PC-9 (cell line): ENCODE measurements around the gene CACNA1A. TPM values are rescaled to one million over a fixed set of nuclear protein-coding genes. Genes with fewer than 3 reads are reported as not detected.
A peak's percentile ranks its signal among the peaks of the same experiment; 100 is the strongest.

Experiments
- Bru-seq: library from RNA; stranded (reverse); fragments of 400-500 nt; gene quantifications from one replicate; lab custom pipeline; 2021; lab: Mats Ljungman, UMichigan
- BruChase-seq, 2 experiments: library from RNA; stranded (reverse); fragments of 400-500 nt; gene quantifications; one replicate each; lab custom pipeline; 2021; lab: Mats Ljungman, UMichigan
- BruUV-seq: library from RNA; stranded (reverse); fragments of 400-500 nt; replicated peaks from 2 replicates; lab custom pipeline; 2021; lab: Mats Ljungman, UMichigan
- CTCF ChIA-PET: fragments of 300-600 bp; sonication (Branson Sonifier 250); formaldehyde crosslinking; loops from one replicate; lab custom pipeline; 2022; ENCODE audit warnings: antibody characterized with exemption; lab: Charles Lee
- POLR2A ChIA-PET: fragments of 300-600 bp; sonication (Branson Sonifier 250); formaldehyde crosslinking; loops from one replicate; lab custom pipeline; 2022; ENCODE audit warnings: antibody characterized with exemption; ENCODE audit not compliant: unreplicated experiment; lab: Charles Lee
- DNase-seq, 2 experiments: peaks; one replicate each; pipeline versions ENCODE4 v3.0.0 to v3.0.0-alpha.2; 2015 to 2022; ENCODE audit warnings: mixed read lengths in 1 of 2
- H2AFZ ChIP-seq: fragments of 200-600 bp; sonication (generic); 2 replicates; pipeline ENCODE4 v1.8.1; 2017; ENCODE audit warnings: antibody characterized with exemption
- H3F3A ChIP-seq: fragments of 200-600 bp; sonication (generic); 2 replicates; pipeline ENCODE4 v1.8.1; 2017; ENCODE audit warnings: antibody characterized with exemption, mild to moderate bottlenecking, low read depth; ENCODE audit not compliant: insufficient read depth
- H3K27ac ChIP-seq: fragments of 200-600 bp; sonication (generic); 2 replicates; pipeline ENCODE4 v1.6.1; 2016; ENCODE audit warnings: mixed run types
- H3K27me3 ChIP-seq: fragments of 200-600 bp; sonication (generic); 2 replicates; pipeline ENCODE4 v1.6.1; 2016; ENCODE audit warnings: low read depth, mixed run types; ENCODE audit not compliant: insufficient read depth
- H3K36me3 ChIP-seq: fragments of 200-600 bp; sonication (generic); 2 replicates; pipeline ENCODE4 v1.6.1; 2016; ENCODE audit warnings: low read depth, mixed run types
- H3K4me1 ChIP-seq: fragments of 200-600 bp; sonication (generic); replicated peaks from 2 replicates; pipeline ENCODE4 v1.6.1; 2016; ENCODE audit warnings: mixed run types; ENCODE audit not compliant: insufficient read depth
- H3K4me2 ChIP-seq: fragments of 200-600 bp; sonication (generic); 2 replicates; pipeline ENCODE4 v1.6.1; 2017; ENCODE audit warnings: mixed run types
- H3K4me3 ChIP-seq: fragments of 200-600 bp; sonication (generic); 2 replicates; pipeline ENCODE4 v1.6.1; 2016; ENCODE audit warnings: mixed run types
- H3K79me2 ChIP-seq: fragments of 200-600 bp; sonication (generic); 2 replicates; pipeline ENCODE4 v1.6.1; 2017; ENCODE audit warnings: low read depth, mixed run types
- H3K9me2 ChIP-seq: fragments of 200-600 bp; sonication (generic); 2 replicates; pipeline ENCODE4 v1.8.1; 2017; ENCODE audit warnings: mild to moderate bottlenecking; ENCODE audit not compliant: insufficient read depth
- H3K9me3 ChIP-seq: fragments of 200-600 bp; sonication (generic); 2 replicates; pipeline ENCODE4 v1.8.1; 2016; ENCODE audit warnings: low read depth; ENCODE audit not compliant: insufficient read depth
- H4K20me1 ChIP-seq: fragments of 200-600 bp; sonication (generic); 2 replicates; pipeline ENCODE4 v1.8.1; 2017; ENCODE audit not compliant: insufficient read depth
- EZH2 ChIP-seq: fragments of 200-600 bp; sonication (generic); IDR thresholded peaks from 2 replicates; pipeline ENCODE4 v1.8.0; 2017; ENCODE audit warnings: antibody characterized with exemption, low read depth
- intact Hi-C: fragments of 100-400 bp; cut with micrococcal nuclease; formaldehyde crosslinking; loops from one replicate; pipeline ENCODE4 v1.10.0; 2022; ENCODE audit not compliant: unreplicated experiment
- long read RNA-seq: library from polyadenylated mRNA; stranded (forward); transcript quantifications from one replicate; pipeline ENCODE4 v2.0.0, GENCODE V29; 2022
- total RNA-seq: library from RNA; stranded (reverse); gene quantifications from 2 replicates; pipeline ENCODE4 v1.2.3, GENCODE V29; 2021
- TF ChIP-seq, protein P1 (sequence below): fragments of 200-600 bp; sonication (generic); conservative IDR thresholded peaks from 2 replicates; pipeline ENCODE4 v1.6.1; 2017; ENCODE audit warnings: mixed run types, antibody characterized with exemption, mild to moderate bottlenecking, moderate library complexity

Gene CACNA1A
- total RNA-seq = 0.35 and 0.38 TPM in 2 replicates
- percentile 2 among the genes with signal in this experiment for Bru-seq, nascent RNA
- BruChase-seq, experiment 1, labeled RNA remaining after a 2-hour chase = percentile 2 among the genes with signal in this experiment
- BruChase-seq, experiment 2, labeled RNA remaining after a 6-hour chase = percentile 1 among the genes with signal in this experiment
- long read RNA-seq, partial matches to known transcripts = 0 of 1 reads
- long read RNA-seq, other reads (novel, unspliced or antisense) = 1 of 1 reads

DNA sequence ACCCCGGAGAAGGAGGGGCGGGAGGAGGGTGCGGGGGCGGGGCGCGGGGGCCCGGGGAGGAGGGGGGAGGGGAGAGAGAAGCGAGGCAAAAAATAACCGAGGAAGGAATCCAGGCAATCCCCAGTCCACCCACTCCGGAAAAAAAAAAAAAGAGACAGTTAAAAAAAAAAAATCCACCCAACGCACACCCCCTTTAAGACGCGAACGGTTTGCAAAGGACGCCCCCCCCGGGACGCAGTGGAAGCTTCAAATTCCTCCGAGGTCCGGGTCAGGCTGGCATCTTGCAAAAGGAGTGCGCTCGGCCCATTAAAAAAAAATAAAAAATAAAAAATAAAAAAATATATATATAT lies at the start of gene CACNA1A:
CACNA1A (minus strand) TSS at position 9 of the 350 bp plus-strand sequence. CDS start 255 bp downstream, outside the sequence.
- H3K4me3 ChIP-seq = no peak within 1 kb of the TSS
- no peaks in the 10 kb centered on the region for H3K4me1 ChIP-seq
- H3K4me2 ChIP-seq = no peak within 1 kb of the TSS
- H3K79me2 ChIP-seq = no peaks in the 10 kb centered on the region
- no peaks in the 10 kb centered on the region for H4K20me1 ChIP-seq
- BruUV-seq = no TSS peak
- intact Hi-C loops = no loop called here
- TF ChIP-seq EZH2 = no peak
- TF ChIP-seq, protein P1, sequence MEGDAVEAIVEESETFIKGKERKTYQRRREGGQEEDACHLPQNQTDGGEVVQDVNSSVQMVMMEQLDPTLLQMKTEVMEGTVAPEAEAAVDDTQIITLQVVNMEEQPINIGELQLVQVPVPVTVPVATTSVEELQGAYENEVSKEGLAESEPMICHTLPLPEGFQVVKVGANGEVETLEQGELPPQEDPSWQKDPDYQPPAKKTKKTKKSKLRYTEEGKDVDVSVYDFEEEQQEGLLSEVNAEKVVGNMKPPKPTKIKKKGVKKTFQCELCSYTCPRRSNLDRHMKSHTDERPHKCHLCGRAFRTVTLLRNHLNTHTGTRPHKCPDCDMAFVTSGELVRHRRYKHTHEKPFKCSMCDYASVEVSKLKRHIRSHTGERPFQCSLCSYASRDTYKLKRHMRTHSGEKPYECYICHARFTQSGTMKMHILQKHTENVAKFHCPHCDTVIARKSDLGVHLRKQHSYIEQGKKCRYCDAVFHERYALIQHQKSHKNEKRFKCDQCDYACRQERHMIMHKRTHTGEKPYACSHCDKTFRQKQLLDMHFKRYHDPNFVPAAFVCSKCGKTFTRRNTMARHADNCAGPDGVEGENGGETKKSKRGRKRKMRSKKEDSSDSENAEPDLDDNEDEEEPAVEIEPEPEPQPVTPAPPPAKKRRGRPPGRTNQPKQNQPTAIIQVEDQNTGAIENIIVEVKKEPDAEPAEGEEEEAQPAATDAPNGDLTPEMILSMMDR = no peak
- H3F3A ChIP-seq = no peaks in the 10 kb centered on the region
- no peaks in the 10 kb centered on the region for H3K9me3 ChIP-seq
- no peak for DNase-seq
- POLR2A ChIA-PET = no interaction called here
- no peak within 1 kb of the TSS for H2AFZ ChIP-seq
- no peaks in the 10 kb centered on the region for H3K9me2 ChIP-seq
- H3K27me3 ChIP-seq = peaks cover 78% of the 10 kb centered on the region
- no peak within 1 kb of the TSS for H3K27ac ChIP-seq
- no peaks in the 10 kb centered on the region for H3K36me3 ChIP-seq
- CTCF ChIA-PET = no interaction called here

DNA sequence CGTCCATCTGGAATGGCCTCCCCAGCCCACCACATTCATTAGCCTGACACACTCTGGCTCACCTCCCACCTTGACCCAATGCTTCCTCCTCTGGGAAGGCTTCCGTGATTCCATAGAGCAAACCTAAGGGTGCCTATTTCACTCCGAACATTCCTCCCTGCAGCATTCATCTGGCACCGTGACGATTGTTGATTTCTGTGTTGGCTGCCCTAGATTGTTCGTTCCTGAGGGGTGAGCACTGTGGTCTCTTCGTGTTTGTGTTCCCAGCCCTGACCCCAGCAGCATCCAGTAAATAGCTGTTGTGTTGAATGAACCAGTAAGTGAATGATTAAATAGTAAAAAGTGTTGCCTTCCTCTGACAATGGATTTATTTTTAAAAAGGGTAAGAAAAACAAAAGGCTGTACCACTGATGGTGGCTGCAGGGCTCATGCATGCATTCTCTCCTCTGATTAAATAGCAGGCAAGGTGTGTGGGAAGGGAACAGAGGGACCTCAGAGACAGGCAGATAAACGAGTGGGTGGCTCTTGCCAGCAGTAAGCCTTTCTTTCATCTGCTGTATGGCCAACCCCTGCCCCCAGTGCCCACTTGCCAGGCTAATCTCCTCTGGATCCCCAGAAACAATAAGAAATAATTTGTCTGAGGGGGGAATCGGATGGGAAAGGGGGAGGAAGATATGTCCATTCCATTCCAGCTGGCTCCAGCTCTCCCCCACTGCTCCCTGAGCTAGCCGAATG lies 48.4 kb upstream of the CACNA1A start:
- H3K9me3 ChIP-seq = no peaks in the 10 kb centered on the region
- no peaks in the 10 kb centered on the region for H3K9me2 ChIP-seq
- H3K27me3 ChIP-seq = peaks cover 80% of the 10 kb centered on the region
- H3K27ac ChIP-seq = no peak overlapping the region
- CTCF ChIA-PET = no interaction called here
- H3K79me2 ChIP-seq = no peaks in the 10 kb centered on the region
- no peaks in the 10 kb centered on the region for H3F3A ChIP-seq
- no peaks in the 10 kb centered on the region for H3K36me3 ChIP-seq
- TF ChIP-seq, protein P1 = no peak
- TF ChIP-seq EZH2 = no peak
- intact Hi-C loops = no loop called here
- POLR2A ChIA-PET = no interaction called here
- H2AFZ ChIP-seq = no peak overlapping the region
- no peaks in the 10 kb centered on the region for H3K4me1 ChIP-seq
- no TSS peak for BruUV-seq
- H3K4me3 ChIP-seq = no peak overlapping the region
- no peaks in the 10 kb centered on the region for H4K20me1 ChIP-seq
- no peak for DNase-seq
- no peak overlapping the region for H3K4me2 ChIP-seq

DNA sequence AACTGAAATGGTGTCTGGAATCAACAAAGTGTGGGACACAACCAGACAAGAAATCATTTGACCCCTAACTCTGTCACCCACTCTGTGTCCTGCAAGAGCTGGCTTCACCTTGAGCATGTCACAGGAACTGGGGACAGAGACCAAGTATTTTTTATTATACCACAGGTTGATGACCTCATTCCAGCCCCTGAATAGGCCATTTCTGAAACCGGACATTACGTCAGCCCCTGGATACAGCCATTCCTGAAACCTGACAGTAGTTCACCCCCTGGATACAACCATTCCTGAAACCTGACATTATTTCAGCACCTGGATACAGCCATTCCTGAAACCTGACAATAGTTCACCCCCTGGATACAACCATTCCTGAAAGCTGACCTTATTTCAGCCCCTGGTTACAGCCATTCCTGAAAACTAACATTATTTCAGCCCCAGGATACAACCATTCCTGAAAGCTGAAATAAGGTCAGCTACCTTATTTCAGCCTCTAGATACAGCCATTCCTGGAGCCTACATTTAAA lies 47.7 kb upstream of the CACNA1A start:
- Histone ChIP-seq H3K9me2 (no peaks in the 10 kb centered on the region), H2AFZ (no peak overlapping the region), H3K4me1 (no peaks in the 10 kb centered on the region), H3K27ac (no peak overlapping the region), H3F3A (no peaks in the 10 kb centered on the region), H3K9me3 (no peaks in the 10 kb centered on the region), H3K4me2 (no peak overlapping the region), H3K27me3 (peaks cover 86% of the 10 kb centered on the region), H4K20me1 (no peaks in the 10 kb centered on the region), H3K4me3 (no peak overlapping the region), H3K36me3 (no peaks in the 10 kb centered on the region), H3K79me2 (no peaks in the 10 kb centered on the region)
- ChIA-PET CTCF (no interaction called here), POLR2A (no interaction called here)
- TF ChIP-seq, protein P1 = no peak
- no peak for TF ChIP-seq EZH2
- no TSS peak for BruUV-seq
- DNase-seq = no peak
- intact Hi-C loops = no loop called here
